ENCODE results near the gene DNAAF3. TPM values are rescaled to one million over a fixed set of nuclear protein-coding genes. Genes with fewer than 3 reads are reported as not detected.

The DNAAF3 gene
- total RNA-seq, 1 donor from 2014 or later, result 2.2 TPM

- peaks cover 8% of the 10 kb centered on the region for H3K36me3 Mint-ChIP-seq (ENCODE audit: low read depth, unreplicated experiment)
- peaks cover 38% of the 10 kb centered on the region for H3K27me3 Mint-ChIP-seq (ENCODE audit: unreplicated experiment)
- TF ChIP-seq CTCF (IDR thresholded peaks at IDR 0.05; ENCODE audit: unreplicated experiment), result no peak
- peaks cover 12% of the 10 kb centered on the region for H3K4me1 Mint-ChIP-seq (ENCODE audit: unreplicated experiment)
- H3K4me3 Mint-ChIP-seq (ENCODE audit: unreplicated experiment), result no peak overlapping the region
- no peak overlapping the region for H3K27ac Mint-ChIP-seq (ENCODE audit: unreplicated experiment)
- no peak for DNase-seq (ENCODE audit: low spot score)
- H3K9me3 Mint-ChIP-seq (ENCODE audit: unreplicated experiment), result no peaks in the 10 kb centered on the region
Measured at GRCh38 chr19:55176076-55176475, 9.7 kb upstream of the DNAAF3 start.

- no peak for TF ChIP-seq CTCF (IDR thresholded peaks at IDR 0.05; ENCODE audit: unreplicated experiment)
- no peak for DNase-seq (ENCODE audit: low spot score)
- Mint-ChIP-seq H3K36me3 (ENCODE audit: low read depth, unreplicated experiment) (peaks cover 8% of the 10 kb centered on the region), H3K9me3 (ENCODE audit: unreplicated experiment) (no peaks in the 10 kb centered on the region), H3K27me3 (ENCODE audit: unreplicated experiment) (peaks cover 32% of the 10 kb centered on the region), H3K4me1 (ENCODE audit: unreplicated experiment) (peaks cover 12% of the 10 kb centered on the region), H3K27ac (ENCODE audit: unreplicated experiment) (no peak overlapping the region), H3K4me3 (ENCODE audit: unreplicated experiment) (no peak overlapping the region)
Measured at GRCh38 chr19:55175117-55175867, 8.9 kb upstream of the DNAAF3 start.

GRCh38 chr19:55174425-55175116, 8.2 kb upstream of the DNAAF3 start:
- Mint-ChIP-seq H3K4me3 (ENCODE audit: unreplicated experiment) (no peak overlapping the region), H3K27me3 (ENCODE audit: unreplicated experiment) (peaks cover 30% of the 10 kb centered on the region), H3K9me3 (ENCODE audit: unreplicated experiment) (no peaks in the 10 kb centered on the region), H3K27ac (ENCODE audit: unreplicated experiment) (no peak overlapping the region), H3K36me3 (ENCODE audit: low read depth, unreplicated experiment) (peaks cover 8% of the 10 kb centered on the region), H3K4me1 (ENCODE audit: unreplicated experiment) (peaks cover 10% of the 10 kb centered on the region)
- TF ChIP-seq CTCF (IDR thresholded peaks at IDR 0.05; ENCODE audit: unreplicated experiment), result no peak
- DNase-seq (ENCODE audit: low spot score), result no peak

GRCh38 chr19:55173714-55174409, 7.4 kb upstream of the DNAAF3 start:
- Mint-ChIP-seq H3K9me3 (ENCODE audit: unreplicated experiment) (no peaks in the 10 kb centered on the region), H3K27ac (ENCODE audit: unreplicated experiment) (no peak overlapping the region), H3K4me3 (ENCODE audit: unreplicated experiment) (no peak overlapping the region), H3K36me3 (ENCODE audit: low read depth, unreplicated experiment) (peaks cover 8% of the 10 kb centered on the region), H3K27me3 (ENCODE audit: unreplicated experiment) (peaks cover 32% of the 10 kb centered on the region), H3K4me1 (ENCODE audit: unreplicated experiment) (peaks cover 9% of the 10 kb centered on the region)
- DNase-seq (ENCODE audit: low spot score), result peak; percentile 54
- TF ChIP-seq CTCF (IDR thresholded peaks at IDR 0.05; ENCODE audit: unreplicated experiment), result no peak
